HFF-Myc (cell line): Measurements from ENCODE around the gene CHRNA7.

Experiments
- DNase-seq: peaks from one replicate; pipeline ENCODE4 v3.0.0-alpha.2; 2011; ENCODE audit warnings: low read depth; ENCODE audit errors: extremely low read depth
- H3K4me3 ChIP-seq: replicated peaks from 2 replicates; pipeline ENCODE4 v1.5.1; 2011; ENCODE audit warnings: low read depth, mild to moderate bottlenecking, control low read depth, low read length
- TF ChIP-seq, protein P1 (sequence below): IDR thresholded peaks from 2 replicates; pipeline ENCODE4 v1.5.1; 2012; ENCODE audit warnings: mild to moderate bottlenecking, low read depth, low read length, control low read depth; ENCODE audit errors: missing control alignments

CHRNA7 gene

DNA sequence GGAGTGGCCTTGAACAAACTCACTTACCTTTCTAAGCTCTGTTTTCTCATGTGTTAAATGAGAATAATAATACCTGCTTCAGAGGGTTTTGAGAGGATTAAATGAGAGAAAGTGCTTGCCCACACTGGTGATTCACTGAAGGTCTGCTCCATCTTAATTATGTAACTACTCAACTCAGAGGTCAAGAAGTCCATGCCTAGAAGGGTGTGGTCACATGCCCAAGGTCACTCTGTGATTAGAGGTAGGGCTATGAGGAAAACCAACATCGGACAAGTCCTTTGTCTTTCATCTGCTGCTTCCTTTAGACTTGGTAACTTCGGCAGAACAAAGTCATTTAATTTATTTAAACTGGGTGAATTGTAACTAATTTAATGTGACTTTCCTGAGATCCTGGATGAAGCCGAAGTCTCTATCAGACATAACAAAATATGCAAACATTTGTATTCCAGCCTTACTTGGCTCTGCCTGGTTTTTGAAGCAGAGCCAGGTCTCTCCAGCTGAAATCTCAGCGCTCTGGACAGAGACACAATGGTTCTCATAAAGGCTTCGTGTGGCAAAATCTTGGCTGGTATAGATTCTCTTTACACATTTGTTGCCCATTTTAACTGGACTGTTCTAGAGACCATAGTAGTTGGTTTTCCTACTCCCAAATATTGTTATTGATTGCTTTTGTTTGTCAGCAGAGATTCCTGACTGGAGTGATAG lies 3.0 kb downstream of the CHRNA7 start:
- no peak for DNase-seq
- TF ChIP-seq, protein P1, sequence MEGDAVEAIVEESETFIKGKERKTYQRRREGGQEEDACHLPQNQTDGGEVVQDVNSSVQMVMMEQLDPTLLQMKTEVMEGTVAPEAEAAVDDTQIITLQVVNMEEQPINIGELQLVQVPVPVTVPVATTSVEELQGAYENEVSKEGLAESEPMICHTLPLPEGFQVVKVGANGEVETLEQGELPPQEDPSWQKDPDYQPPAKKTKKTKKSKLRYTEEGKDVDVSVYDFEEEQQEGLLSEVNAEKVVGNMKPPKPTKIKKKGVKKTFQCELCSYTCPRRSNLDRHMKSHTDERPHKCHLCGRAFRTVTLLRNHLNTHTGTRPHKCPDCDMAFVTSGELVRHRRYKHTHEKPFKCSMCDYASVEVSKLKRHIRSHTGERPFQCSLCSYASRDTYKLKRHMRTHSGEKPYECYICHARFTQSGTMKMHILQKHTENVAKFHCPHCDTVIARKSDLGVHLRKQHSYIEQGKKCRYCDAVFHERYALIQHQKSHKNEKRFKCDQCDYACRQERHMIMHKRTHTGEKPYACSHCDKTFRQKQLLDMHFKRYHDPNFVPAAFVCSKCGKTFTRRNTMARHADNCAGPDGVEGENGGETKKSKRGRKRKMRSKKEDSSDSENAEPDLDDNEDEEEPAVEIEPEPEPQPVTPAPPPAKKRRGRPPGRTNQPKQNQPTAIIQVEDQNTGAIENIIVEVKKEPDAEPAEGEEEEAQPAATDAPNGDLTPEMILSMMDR = no peak
- H3K4me3 ChIP-seq = no peak overlapping the region

DNA sequence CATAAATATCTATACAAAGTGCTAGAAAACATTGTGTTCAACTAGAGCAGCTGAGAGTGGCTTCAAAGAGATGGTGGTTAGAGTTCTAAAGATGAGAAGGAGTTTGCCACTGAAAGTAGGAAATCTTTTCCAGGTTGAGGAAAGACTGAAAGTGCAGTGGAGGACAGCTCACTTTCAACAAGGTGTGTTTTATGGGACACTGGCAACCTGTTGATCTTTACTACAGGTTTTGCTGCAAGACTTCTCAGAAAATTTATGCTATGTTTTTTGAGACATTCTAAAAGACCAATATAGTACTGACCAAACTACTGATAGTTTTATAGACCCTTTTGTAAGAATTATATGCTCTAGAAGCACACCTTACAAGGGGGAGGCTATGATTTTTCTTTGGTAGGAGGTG lies 3.8 kb downstream of the CHRNA7 start:
- TF ChIP-seq, protein P1 = no peak
- no peak for DNase-seq
- no peak overlapping the region for H3K4me3 ChIP-seq

DNA sequence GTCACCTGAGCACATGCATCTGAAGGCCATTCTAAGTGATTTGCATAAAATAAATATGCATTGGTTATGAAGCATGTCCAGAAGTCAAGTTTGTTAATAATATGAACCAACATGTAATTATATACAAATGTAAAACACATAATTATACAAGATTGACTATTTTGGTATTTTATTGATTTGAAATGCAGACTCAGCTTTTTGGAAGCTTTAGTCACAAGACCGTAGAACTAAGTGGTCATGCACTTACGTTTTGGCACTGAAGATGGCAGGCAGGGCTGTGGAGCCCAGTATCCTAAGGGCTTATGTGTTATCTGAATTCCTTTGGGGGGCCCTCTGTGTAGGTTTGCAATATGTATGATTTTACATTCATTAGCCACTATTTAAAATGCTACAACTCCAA lies 5.0 kb downstream of the CHRNA7 start:
- DNase-seq = no peak
- TF ChIP-seq, protein P1 = no peak
- H3K4me3 ChIP-seq = no peak overlapping the region

DNA sequence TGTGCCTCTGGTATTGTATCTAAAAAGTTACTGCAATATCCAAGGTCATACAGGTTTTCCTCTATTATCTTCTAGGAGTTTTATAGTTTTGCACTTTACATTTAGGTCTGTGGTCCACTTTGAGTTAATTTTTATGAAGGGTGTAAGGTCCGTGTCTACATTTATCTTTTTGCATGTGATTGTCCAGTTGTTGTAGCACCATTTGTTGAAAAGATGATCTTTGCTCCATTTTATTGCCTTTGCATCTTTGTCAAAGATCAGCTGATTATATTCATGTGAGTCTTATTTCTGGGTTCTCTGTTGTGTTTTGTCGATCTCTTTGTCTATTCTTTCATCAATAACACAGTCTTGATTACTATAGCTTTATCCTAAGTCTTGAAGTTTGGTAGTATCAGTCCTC lies 6.7 kb downstream of the CHRNA7 start:
- DNase-seq = no peak

DNA sequence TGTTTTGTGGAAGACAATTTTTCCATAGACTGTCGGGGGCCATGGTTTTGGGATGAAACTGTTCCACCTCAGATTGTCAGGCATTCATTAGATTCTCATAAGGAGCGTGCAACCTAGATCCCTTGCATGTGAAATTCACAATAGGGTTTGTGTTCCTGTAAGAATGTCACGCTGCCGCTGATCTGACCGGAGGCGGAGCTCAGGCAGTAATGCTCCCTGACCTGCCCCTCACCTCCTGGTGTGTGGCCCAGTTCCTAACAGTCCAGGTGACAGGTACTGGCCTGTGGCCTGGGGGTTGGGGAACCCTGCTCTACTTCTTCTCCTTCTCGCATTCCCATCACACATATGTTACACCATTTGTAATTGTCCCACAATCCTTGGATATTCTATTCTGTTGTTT lies 11.0 kb downstream of the CHRNA7 start:
- no peak for DNase-seq
- H3K4me3 ChIP-seq = no peak overlapping the region
- TF ChIP-seq, protein P1 = no peak

More for the DNA sequence above, 6.7 kb downstream of the CHRNA7 start:
- TF ChIP-seq, protein P1 = no peak
- H3K4me3 ChIP-seq = no peak overlapping the region

DNA sequence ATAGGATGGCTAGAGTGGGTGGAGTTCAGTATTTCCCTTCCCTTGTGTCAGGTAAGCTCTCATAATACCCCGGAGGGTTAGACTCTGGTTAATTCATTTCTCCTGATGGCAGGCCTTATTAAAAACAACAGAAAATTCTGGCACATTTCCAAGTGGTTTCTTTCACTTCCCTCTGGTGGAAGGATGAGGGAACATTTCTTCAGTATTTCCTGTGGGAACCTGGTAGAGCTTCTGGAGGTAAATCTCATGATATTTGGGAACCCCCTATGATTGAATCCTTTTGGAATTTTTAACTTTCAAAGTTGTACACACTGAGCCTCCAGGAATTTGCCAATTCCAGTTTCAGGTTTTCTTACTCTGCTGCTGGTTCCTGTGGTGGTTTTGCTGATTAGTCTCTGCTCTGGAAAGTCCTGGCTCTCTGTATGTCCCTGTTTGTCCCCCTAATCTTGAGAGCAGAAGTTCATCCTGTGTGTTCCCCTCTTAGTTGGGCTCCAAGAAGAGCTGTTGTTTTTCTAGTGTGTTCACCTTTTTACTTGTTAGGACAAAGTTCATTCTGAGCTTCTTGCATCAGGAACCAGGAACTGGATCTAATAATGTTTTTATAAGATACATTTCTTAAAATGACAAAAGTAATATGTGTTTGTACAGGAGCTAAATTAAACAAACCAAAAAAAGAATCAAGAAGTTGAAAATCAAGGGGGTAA lies 12.1 kb downstream of the CHRNA7 start:
- H3K4me3 ChIP-seq = no peak overlapping the region
- no peak for DNase-seq
- TF ChIP-seq, protein P1 = no peak
